ENCODE data around the gene NDST4.

- TF ChIP-seq CTCF (conservative IDR thresholded peaks at IDR 0.05 in 1 of 2, IDR thresholded peaks at IDR 0.05 in 1 of 2; ENCODE audit: low read depth in 1 of 2, low read length in 2 of 2) = no peak
- TF ChIP-seq EZH2 (IDR thresholded peaks at IDR 0.05; ENCODE audit: low read length, missing control alignments) = no peak
Measured at GRCh38 chr4:114870987-114871386, 242.4 kb downstream of the NDST4 start.
